NCI-H1930 (cell line): Measurements from ENCODE around the gene CCND2.

ENCODE experiments used
- DNase-seq, 2 experiments: peaks; one replicate each; lab custom pipeline; 2025; lab: John Stamatoyannopoulos, UW

The CCND2 gene

GRCh38 chr12:4276524-4277204, 3.1 kb downstream of the CCND2 start:
- DNase-seq = peak; percentile 52 to 71

DNA sequence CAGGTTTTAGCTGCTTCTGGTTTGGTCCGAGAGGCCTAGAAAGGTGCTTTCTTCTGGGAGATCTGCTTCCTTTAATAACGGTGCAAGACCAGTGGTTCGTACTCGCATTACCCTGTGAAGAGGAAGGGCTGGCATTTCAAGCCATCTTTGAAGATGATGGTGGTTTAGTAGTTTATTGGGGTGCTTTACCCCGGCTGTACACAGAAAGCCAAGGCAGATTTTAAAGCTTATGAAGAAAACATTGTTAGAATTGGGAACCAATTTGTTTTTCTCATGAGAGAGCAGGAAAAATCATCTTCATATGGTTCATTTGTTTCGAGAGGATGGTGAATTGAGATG, 3.6 kb downstream of the CCND2 start:
- DNase-seq = no peak

DNA sequence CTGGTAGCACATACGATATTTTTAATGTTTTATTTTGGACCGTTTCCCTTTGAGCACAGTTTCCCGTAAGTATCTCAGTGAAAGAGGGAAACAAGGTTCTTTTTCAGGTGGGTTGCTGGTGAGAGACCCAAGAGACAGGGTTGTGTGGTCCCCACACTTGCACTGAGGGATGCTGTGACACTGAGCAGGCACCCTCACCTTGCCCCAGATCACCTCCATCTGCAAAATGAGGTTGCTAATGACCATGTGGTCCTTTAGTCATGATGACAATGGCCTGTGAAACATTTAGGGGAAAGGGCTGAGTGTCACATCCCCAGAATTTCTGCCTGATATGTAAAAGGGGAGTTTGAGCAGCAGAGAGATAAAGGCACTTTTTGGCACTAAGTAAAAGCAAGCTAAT, 4.3 kb downstream of the CCND2 start:
- no peak for DNase-seq

GRCh38 chr12:4278329-4279197, 5.0 kb downstream of the CCND2 start:
- DNase-seq = no peak

GRCh38 chr12:4279198-4279690, 5.7 kb downstream of the CCND2 start:
- DNase-seq = no peak

DNA sequence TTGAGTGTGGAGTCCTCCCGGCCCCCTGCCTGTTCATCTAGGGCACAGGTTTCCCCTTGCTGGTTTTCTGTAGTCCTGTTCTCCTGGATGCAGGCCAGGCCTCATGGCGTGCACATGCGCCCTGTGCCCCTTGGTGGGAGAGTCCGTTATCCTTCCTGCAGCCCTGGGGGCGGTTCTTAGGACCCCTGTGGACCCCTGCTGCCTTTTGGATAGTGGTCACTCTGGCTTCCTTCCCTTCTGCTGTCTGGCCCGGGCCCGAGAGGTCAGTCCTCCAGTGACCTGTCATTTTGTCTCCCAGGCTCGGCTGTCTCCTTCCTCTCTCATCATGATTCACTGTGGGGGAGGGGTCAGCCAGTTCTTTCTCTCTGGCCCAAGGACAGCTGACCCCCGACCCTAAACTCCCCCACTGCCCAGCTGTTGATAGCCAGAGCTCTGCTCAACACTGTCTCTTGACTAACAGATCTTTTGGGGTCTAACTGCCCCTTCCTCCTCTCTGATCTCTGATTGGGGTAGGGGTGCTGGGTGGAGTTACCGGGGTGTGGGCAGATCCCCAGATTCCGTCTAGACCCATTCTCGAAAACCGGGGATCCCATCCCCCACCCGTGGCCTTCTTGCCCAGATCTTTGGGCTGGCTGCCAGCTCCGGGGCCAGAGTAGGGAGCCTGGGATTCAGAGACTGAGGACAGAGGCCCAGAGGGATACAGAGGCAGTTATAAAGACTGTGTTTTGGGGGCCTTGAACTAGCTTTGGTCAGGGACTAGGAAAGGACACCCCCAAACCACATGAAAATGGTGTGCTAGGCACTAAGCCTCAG, 7.0 kb downstream of the CCND2 start:
- no peak for DNase-seq

- DNase-seq = no peak
Observed at GRCh38 chr12:4281173-4281654, 7.7 kb downstream of the CCND2 start.

DNA sequence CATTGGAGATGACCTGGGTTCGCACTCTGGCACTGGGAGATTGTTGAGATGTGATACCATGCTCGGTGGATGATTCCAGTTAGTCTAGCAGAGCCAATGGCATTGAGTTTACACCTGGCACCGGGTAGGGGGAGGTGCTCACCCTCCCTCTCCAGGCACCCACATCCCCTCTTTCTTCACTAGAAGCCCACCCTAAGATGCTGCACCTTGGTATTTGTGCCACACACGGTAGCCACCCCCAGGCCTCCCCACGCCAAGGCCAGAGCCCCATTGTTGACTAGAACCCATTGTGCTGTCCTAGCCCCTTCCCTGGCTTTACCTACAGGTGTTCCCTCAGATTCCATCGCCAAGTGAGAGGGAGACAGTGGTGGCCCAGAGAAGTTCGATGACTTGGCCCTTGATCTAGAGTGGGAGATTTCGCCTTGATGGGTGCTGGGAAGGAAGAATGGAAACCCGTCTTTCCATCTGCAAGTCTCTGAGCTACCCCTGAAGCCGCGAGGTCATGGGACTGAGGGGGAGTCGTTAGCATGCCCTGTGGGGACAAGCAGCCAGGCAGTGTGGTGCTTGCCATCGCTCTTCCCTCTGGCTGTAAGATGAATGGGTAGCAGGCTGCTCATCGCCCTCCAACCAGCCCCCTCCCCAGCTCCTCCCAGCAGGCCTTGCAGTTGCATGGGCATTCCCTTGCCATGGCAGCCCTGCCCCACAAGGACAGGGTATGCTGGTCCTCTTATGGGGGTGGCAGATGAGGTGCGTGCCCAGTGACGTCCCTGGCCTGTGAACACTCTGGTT, 8.7 kb downstream of the CCND2 start:
- DNase-seq = no peak

DNA sequence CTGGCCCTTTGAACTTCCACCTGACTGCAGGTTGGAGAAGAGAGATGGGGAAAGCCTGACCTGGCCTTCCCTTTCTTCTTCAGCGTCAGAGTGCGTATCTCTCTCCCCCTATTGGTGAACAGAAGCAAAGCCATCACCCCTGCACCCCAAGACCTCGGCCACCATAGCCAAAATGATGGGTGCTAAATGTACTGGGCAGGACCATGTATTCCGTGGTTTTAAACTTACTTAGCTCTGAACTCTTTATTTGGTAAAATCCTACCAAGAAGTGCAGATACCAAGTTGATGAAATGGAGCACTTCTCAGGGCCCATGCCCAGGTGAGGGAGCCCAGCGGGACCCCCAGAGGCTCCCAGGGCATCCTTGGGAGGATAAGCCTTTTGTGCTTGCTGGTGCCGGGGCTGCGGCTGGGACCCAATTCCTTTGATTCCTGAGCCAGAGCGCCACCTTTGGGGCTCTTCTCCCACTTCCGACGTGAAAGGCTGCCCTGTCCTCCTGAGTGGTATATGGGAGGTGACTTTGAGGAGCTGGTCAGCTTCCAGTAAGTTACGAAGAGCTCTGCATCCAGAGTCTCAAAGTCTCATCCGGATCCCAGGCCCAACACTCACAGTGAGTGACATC, 9.4 kb downstream of the CCND2 start:
- peak in 1 of 2 experiments; percentile 31 for DNase-seq

DNA sequence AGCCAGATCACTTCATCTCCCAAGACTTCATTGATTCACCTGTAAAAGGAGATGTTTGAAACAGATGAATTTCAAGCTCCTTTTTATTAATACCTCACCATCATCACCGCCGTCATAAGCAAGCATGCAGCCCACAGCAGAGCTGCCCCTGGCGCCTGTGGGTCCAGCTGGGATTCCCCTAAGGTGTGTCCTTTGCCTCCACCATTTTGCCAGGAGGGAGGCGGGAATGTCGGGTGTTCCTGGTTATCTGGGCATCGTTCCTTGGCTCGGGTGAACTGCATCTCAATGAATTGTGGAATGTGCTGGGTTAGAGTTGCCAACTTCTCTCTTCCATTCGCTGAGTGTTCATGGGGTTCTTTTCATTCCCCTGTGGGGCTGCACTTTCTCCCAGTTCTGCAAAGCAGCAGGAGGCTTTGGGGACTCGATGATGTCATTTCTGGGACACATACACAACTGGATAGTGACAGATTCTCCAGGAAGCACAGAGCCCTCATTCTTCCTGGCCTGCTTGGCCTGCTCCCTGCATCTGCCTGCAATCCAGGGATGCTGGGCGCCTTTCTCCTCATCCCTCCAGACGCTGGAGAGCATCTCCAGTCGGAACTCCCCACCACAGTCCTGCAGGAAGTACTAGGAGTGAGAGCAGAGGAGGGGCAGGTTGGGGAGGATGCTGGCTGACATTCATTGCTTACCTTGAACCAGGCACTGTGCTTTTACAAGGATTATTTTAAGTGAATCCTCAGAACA, 10.1 kb downstream of the CCND2 start:
- DNase-seq = no peak

GRCh38 chr12:4284306-4284705, 10.7 kb downstream of the CCND2 start:
- DNase-seq = no peak

DNA sequence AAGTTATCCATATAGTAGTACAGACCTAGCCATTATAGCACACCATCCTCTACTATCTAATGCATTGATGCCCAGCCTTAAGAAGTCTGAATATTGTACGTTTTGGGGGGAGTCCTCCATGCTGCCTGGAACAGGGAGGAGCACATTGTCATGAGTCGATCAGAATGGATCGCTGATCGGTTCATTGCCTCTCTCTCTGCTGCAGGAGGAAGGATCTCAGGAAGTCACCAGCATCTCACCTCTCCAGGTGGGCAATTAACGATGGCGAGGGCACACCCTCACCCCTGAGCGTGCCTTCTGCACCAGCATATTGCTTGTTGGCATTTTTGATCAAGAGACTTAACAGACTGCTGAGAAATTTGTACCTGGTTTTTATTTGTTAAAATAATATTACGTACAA, 11.5 kb downstream of the CCND2 start:
- DNase-seq = no peak

GRCh38 chr12:4286228-4286627, 12.7 kb downstream of the CCND2 start:
- DNase-seq = no peak

GRCh38 chr12:4286771-4287317, 13.3 kb downstream of the CCND2 start:
- no peak for DNase-seq

- DNase-seq = no peak
Observed at GRCh38 chr12:4287325-4288211, 14.0 kb downstream of the CCND2 start.

DNA sequence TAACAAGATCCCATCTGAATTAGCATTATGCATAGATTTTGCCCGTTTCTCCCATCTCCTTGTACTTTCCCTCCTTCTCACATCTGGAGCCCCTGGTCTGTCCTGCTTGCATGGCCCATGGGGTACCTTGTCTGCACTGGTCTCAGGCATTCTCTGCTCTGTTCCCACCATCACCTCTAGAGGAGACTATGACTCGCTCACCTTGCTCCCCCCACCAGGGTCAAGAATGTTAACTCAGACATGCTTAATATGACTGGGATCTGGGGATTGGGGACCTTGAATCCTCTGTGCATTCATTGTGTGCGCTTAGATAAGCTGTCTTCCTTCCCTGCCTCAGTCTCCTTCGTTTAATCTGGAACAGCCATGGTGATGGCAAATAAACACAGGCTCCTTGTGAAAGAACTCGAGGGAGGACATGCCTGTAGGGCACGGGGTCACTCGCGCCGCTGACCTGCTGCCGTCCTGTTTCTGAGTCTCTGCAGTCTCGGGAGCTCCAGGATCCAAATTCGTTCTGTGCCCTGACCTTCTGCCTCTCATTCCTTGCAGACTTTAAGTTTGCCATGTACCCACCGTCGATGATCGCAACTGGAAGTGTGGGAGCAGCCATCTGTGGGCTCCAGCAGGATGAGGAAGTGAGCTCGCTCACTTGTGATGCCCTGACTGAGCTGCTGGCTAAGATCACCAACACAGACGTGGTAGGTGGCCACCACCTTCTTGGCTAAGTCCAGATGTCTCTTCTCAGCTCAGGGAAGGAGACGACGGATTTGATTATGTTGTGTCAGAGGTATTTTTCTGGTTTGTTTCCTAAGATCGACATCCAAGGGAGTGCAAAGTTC, 15.0 kb downstream of the CCND2 start:
- no peak for DNase-seq

DNA sequence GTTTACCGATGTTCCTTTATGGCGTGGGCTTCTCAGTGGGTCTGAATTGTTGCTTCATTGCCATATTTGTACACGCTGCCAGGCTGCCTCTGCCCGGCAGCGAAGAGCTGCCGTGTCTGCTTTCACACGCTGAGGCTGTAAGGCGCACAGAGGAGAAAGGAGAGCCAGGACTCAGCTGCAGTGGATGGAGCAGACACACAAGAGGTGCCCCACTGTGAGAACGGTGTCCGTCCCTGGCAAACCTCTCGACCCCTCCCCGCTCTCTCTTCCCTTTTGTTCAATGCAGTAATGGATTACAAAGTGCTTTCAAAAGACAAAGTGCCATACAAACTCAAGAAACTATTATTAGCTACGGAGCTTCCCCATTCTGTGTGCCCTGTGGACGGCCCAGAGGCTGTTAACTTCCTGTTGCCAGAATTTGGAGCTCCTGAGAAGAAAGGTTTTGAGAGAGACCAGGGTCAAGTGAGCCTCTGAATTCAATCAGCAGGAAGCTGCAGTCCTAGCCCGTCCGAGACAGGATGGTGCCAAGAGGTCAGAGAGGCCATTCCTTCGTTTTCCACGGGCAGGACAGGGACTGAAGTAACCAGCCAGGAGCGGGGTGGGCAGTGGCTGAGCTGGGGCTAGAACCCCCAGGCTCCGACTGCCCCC, 15.8 kb downstream of the CCND2 start:
- DNase-seq = no peak
